NCI-H2107 treated with DMSO at 0.1 percent for 48 hours (cell line): ENCODE data around the gene MBTPS2.
"Not testable (repeated sequence)": the region's sequence is repeated elsewhere in the genome, so short reads cannot be mapped to it uniquely, and the experiment has no call there.

Experiments used
- DNase-seq: peaks from one replicate; lab custom pipeline; 2025; ENCODE audit not compliant: unreplicated experiment; lab: John Stamatoyannopoulos, UW

Gene MBTPS2

DNA sequence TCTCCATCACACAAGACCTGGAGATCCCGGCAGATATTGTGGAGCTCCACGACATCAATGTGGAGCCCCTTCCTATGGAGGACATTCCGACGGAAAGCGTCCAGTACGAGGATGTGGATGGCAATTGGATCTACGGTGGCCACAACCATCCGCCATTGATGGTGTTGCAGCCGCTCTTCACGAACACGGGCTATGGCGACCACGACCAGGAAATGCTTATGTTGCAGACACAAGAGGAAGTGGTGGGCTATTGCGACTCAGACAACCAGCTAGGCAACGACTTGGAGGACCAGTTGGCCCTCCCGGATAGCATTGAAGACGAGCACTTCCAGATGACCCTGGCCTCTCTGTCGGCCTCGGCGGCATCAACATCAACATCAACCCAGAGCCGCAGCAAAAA lies 17.1 kb downstream of the MBTPS2 start:
- DNase-seq = no peak

GRCh38 chrX:21863241-21863640 lies 23.8 kb downstream of the MBTPS2 start:
- DNase-seq = no peak

DNA sequence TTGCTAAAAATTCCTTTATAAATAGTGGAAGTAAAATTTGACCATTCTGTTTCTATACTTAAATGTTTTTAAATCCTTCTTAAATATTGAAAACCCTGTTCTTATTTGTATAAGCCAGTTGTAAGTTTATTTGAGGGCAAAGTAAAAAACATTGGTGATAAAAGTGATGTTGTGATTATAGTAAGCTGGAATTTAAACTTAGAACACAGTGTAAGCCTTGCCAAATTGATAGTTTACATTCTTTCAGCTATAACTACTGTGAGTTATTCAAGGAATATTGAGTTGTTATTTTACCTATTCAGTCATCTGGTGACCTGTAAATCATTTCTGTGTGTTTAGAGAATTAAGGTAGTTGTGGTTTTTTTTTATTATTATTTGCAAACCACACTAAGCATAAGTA lies 26.0 kb downstream of the MBTPS2 start:
- no peak for DNase-seq

GRCh38 chrX:21870494-21870893 lies 31.1 kb downstream of the MBTPS2 start:
- no peak for DNase-seq

DNA sequence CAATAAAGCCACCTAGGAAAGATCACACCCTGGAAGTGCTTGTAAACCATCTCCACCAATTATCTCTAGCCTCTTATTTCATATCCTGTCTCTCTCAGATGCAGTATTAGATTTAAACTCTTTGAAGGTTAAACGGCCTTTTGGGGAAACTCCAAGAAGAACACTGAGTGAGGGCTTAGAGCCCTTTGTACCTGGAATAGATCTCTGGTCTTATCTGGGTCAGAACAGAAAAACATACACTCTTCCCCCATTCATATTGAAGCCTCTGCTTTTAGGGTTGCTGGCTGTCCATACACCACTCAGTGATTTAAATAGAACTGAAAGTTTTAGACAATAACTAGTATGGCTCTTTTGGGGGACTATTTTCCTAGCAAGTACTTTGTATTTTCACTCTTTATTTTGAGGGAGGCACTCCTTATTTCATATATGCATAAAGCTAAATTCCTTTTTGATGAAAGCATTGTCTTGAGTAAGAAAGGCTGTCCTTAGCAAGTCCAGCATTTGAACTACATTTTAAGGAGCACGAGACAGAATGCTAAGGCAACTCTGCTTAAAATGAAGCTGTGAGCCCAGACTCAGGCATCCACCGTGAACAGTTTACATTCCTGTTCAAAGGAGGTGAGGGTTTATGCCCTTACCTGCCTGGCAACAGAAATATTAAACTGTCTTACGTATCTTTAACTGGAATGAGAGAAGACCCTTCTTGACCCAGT lies 33.8 kb downstream of the MBTPS2 start:
- DNase-seq = no peak

DNA sequence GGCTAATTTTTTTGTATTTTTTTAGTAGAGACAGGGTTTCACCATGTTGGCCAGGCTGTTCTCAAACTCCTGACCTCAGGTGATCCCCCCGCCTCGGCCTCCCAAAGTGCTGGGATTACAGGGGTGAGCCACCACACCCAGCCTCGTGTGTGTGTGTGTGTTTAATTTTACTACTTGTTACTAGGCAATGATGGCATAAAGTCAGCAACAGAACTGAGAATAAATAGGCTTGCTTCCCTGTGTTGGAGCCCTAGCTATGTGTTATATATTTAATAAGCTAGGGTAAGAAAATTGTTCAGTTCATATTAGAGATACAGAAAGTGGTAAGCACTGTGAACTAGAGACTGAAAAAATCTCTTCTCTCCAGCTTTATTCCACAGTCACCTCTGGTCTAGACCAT lies 34.8 kb downstream of the MBTPS2 start:
- not testable (repeated sequence) for DNase-seq

DNA sequence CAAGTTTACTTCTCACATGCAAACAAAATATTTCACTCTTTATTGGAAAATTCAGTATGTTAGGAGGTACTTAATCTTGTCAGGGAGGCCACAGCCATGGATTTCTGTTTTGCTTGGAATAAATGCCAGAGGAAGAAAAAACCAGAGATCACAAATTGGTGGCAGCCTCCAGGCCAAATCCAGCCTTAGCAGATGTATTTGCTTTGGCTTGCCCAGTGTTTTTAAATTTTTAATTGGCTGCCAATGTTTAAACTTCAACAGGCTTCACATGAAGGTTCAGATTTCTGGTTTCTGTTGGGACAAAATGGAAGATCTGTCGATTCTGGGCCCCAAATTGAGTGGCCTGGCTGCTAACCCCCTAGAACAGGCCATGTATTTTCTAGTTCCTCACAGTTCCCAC lies 35.6 kb downstream of the MBTPS2 start:
- DNase-seq = no peak

DNA sequence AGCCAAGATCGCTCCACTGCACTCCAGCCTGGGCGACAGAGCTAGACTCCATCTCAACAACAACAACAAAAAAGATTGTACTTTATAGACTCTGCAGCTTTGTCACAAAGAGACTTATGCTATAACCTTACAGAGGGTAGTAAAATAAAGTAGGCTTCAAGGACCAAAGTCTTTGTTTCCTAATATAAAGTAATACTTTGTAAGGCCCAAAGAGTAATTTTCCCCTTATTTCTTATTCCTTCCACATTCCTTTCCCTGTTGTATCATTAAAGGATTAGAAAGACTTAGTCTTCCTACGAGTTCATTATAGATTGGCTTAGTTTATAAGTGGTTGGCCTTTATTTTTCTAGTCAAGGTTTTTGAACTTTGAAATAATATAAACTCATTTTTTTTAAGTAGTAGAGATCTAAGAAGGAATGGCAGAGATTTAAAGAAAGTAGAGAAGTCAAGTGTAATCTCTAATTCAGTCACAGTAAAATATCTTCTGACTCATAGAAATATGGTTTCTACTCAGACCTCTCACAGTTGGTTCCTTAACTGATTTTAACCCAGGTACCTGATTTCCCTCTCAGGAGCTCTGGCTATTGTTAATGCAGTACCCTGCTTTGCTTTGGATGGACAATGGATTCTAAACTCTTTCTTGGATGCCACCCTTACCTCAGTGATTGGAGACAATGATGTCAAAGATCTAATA lies 42.6 kb downstream of the MBTPS2 start:
- DNase-seq = no peak

DNA sequence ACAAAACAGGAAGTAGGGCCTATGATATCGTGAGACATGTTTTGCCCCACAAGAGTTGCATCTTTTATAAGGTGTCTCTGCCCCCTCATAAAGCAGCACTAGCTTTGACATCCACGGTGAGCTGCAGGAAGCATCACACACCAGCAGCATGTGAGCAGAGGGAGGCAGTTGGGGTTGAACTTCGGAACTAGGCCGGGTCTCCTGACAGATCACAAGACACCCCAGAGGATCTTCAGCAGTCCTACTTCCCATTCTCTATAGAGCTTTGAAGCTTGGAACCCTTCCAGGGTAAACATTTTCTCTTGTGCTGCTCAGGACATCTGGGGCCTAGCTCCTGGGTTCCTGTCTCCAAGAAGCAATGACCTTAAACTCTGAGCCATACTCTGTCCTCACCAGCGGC lies 43.8 kb downstream of the MBTPS2 start:
- DNase-seq = no peak

- DNase-seq = no peak
Measured at GRCh38 chrX:21885568-21885967, 46.2 kb downstream of the MBTPS2 start.

DNA sequence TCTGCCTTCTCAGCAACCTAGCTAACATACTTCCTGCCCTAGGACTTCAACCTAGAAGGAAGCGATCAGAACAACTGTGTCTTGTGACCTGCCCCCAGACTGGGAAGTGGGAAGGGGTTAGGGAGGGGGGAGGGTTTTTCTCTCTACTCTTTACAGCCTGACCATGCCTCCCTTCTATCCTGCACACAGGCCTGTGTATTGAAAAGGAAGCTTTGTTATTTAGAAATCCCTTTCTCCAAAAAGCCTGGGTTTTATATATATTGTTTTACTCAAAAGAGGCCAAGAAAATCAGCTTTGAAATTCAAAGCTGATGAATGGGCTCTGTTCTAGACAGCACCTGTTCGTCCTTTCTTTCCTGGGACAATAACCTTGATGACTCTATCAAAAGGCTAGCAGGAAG lies 65.9 kb downstream of the MBTPS2 start:
- DNase-seq = peak; percentile 62

- DNase-seq = peak; percentile 35
Measured at GRCh38 chrX:21905953-21906352, 66.5 kb downstream of the MBTPS2 start.

- no peak for DNase-seq
Measured at GRCh38 chrX:21907260-21907659, 67.8 kb downstream of the MBTPS2 start.

GRCh38 chrX:21911481-21911880 lies 72.1 kb downstream of the MBTPS2 start:
- DNase-seq = no peak

DNA sequence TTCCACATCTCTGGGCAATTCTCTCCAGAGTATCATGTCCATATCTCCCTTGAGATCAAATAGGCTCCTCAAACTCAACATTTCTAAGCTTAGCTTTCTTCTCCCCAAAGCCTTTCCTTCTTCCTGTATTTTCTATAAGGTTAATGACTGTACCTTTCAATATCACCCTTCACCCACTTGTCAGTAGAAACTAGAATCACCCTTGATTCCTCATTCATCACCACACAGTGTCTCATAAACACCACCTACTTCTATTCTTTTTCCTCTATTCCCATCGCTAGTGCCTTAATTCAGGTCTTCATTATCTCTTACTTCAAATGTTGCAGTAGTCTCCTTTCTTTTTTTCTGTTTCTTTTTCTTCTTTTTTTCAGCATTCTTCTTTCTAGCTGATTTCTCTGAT lies 72.8 kb downstream of the MBTPS2 start:
- DNase-seq = no peak

DNA sequence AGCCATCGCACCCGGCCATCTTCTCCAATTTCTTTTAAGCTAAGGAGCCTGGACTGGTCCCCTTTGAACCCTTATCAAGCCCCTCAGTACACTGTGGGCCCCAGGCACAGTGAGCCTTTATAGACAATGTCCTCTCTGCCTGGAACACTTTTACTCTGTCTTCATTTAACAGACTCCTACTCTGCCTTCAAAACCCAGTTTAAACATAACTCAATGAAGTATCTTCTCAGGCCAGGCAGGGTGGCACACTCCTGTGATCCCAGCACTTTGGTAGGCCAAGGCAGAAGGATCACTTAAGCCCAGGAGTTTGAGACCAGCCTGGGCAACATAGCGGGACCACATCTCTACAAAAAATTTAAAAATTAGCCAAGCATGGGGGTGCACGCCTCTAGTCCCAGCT lies 73.6 kb downstream of the MBTPS2 start:
- DNase-seq = no peak

DNA sequence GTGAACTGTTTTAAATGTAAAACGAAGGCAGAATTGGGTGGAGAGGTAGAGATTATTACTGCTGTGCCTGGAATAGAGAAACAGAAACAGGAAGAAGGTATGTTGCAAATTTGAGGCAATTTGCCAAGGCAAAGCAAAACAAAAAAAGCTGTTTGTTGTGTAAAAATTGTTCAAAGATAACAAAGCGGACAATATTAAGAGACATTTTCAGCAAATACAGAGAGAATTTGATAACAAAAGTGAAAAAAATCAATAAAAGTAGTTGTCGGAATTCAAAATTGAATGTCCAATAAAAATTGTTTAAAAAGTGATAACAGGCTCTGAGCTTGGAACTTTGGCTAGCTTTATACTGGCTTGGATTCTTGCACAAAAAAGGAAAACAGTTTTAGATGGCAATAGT lies 86.7 kb downstream of the MBTPS2 start:
- DNase-seq = no peak

- DNase-seq = no peak
Measured at GRCh38 chrX:21926527-21927278, 87.3 kb downstream of the MBTPS2 start.

DNA sequence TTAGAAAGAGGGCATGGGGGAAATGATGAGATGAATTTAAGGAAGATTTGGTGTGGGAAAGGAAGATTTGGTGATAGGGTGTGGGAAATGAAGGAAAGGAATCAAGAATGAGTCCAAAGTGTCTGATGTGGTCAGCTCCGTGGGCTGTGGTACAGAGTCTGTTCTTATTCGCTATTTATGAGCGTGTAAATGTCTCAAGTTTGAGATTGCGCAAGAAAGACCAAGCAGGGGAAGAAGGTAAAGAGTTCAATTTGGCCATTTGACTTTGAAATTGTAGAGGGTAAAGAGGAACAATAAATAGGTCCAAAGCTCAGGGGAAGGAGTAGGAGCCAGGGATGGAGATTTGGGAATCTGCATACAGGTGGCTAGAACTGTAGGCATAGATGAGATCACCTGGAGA lies 89.8 kb downstream of the MBTPS2 start:
- DNase-seq = no peak

- DNase-seq = no peak
Measured at GRCh38 chrX:21930986-21931385, 91.6 kb downstream of the MBTPS2 start.

DNA sequence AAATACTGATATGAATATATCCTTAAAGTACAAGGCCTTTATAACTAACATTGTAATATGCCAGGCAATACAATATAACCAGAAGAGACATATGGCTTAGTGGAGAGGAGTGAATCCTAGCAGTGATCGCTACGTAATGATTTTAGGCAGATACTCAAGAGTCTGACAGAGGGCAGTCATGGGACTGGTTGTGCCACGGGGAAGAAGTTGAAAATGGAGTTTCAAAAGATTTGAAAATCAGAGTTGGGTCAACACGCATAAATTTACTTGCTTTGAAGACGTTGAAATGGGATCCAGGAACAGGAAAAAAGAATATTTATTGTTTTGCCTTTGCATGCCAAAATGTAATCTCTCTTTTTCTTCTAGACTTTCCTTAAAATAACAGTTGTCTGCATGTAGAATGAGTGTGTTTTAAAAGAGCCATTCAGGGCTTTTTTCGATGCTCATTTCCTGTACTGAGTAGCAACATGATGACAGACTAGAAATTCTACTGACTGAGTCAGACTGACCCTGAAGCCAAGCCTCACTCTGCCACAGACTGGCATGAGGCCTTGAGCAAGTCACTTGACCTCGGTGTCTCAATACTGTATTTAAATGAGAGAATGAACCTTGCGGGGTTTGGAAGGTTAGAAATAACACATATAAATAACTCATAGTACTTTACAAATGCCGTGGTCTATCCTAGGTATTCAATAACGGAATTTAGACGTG lies 93.0 kb downstream of the MBTPS2 start:
- no peak for DNase-seq

GRCh38 chrX:21933077-21933476 lies 93.7 kb downstream of the MBTPS2 start:
- no peak for DNase-seq
